Ectodermal cell (in vitro differentiated cells): ENCODE data around the gene ADGRB3.
"Not testable (repeated sequence)": the region's sequence is repeated elsewhere in the genome, so short reads cannot be mapped to it uniquely, and the experiment has no call there.

Source experiments
- H3K27ac ChIP-seq: 2 replicates; pipeline ENCODE4 v1.7.0; 2013; ENCODE audit warnings: mild to moderate bottlenecking, low read depth, low read length; ENCODE audit not compliant: insufficient read depth, poor library complexity, severe bottlenecking
- H3K27me3 ChIP-seq: 2 replicates; pipeline ENCODE4 v1.7.0; 2013; ENCODE audit warnings: mild to moderate bottlenecking, low read length; ENCODE audit not compliant: insufficient read depth, control insufficient read depth, poor library complexity, severe bottlenecking
- H3K36me3 ChIP-seq: one replicate; pipeline ENCODE4 v1.7.0; 2013; ENCODE audit warnings: low read length; ENCODE audit not compliant: control insufficient read depth, insufficient read depth
- H3K4me1 ChIP-seq: one replicate; pipeline ENCODE4 v1.7.0; 2013; ENCODE audit warnings: low read length; ENCODE audit not compliant: control insufficient read depth, insufficient read depth
- H3K4me3 ChIP-seq: 2 replicates; pipeline ENCODE4 v1.7.0; 2013; ENCODE audit warnings: low read depth, low read length, control low read depth; ENCODE audit not compliant: insufficient read depth
- H3K9me3 ChIP-seq: 2 replicates; pipeline ENCODE4 v1.7.0; 2013; ENCODE audit warnings: mild to moderate bottlenecking, low read length, moderate library complexity; ENCODE audit not compliant: control insufficient read depth
- WGBS, 2 experiments: methylation state at CpG; one replicate each; pipeline ENCODE4 v1.1.7; 2013; ENCODE audit warnings: missing lambda C conversion rate in 2 of 2; 5-methylcytosine and 5-hydroxymethylcytosine counted together

The ADGRB3 gene

GRCh38 chr6:68747110-68747790 is 112.2 kb downstream of the ADGRB3 start:
- Histone ChIP-seq H3K27me3 (no peaks in the 10 kb centered on the region), H3K4me1 (no peaks in the 10 kb centered on the region), H3K4me3 (no peak overlapping the region), H3K27ac (no peak overlapping the region), H3K36me3 (no peaks in the 10 kb centered on the region), H3K9me3 (no peaks in the 10 kb centered on the region)
- WGBS, 2 experiments, result 88% methylated on average over 1 of the region's 1 CpG; no CpG with 5 or more reads in 1 of the 2 experiments

GRCh38 chr6:68747832-68748231 is 112.8 kb downstream of the ADGRB3 start:
- not testable (repeated sequence) for H3K9me3 ChIP-seq, H3K27me3 ChIP-seq, H3K4me1 ChIP-seq, H3K27ac ChIP-seq, H3K36me3 ChIP-seq, H3K4me3 ChIP-seq
- 92 to 93% methylated on average over 3 of the region's 3 CpGs for WGBS, 2 experiments

GRCh38 chr6:68754681-68755213 is 119.7 kb downstream of the ADGRB3 start:
- Histone ChIP-seq H3K4me1 (no peaks in the 10 kb centered on the region), H3K4me3 (no peak overlapping the region), H3K9me3 (no peaks in the 10 kb centered on the region), H3K27me3 (no peaks in the 10 kb centered on the region), H3K36me3 (no peaks in the 10 kb centered on the region), H3K27ac (no peak overlapping the region)

GRCh38 chr6:68756454-68757375 is 121.6 kb downstream of the ADGRB3 start:
- H3K27ac ChIP-seq, result no peak overlapping the region
- H3K36me3 ChIP-seq, result no peaks in the 10 kb centered on the region
- H3K4me1 ChIP-seq, result no peaks in the 10 kb centered on the region
- H3K27me3 ChIP-seq, result no peaks in the 10 kb centered on the region
- H3K9me3 ChIP-seq, result no peaks in the 10 kb centered on the region
- H3K4me3 ChIP-seq, result no peak overlapping the region
- WGBS, 2 experiments, result 95% methylated on average over 5 of the region's 5 CpGs

- Histone ChIP-seq H3K9me3 (no peaks in the 10 kb centered on the region), H3K4me1 (no peaks in the 10 kb centered on the region), H3K27me3 (no peaks in the 10 kb centered on the region), H3K4me3 (no peak overlapping the region), H3K36me3 (no peaks in the 10 kb centered on the region), H3K27ac (no peak overlapping the region)
- 89 to 100% methylated on average over 1 of the region's 1 CpG for WGBS, 2 experiments
These were observed 122.7 kb downstream of the ADGRB3 start for GRCh38 chr6:68757821-68758220.

GRCh38 chr6:68758559-68758958 is 123.5 kb downstream of the ADGRB3 start:
- Histone ChIP-seq H3K9me3 (no peaks in the 10 kb centered on the region), H3K36me3 (no peaks in the 10 kb centered on the region), H3K27ac (no peak overlapping the region), H3K4me3 (no peak overlapping the region), H3K27me3 (no peaks in the 10 kb centered on the region), H3K4me1 (no peaks in the 10 kb centered on the region)

- H3K27ac ChIP-seq, result no peak overlapping the region
- no peaks in the 10 kb centered on the region for H3K9me3 ChIP-seq
- H3K4me1 ChIP-seq, result no peaks in the 10 kb centered on the region
- no peak overlapping the region for H3K4me3 ChIP-seq
- WGBS, 2 experiments, result 89 to 91% methylated on average over 2 of the region's 2 CpGs
- no peaks in the 10 kb centered on the region for H3K36me3 ChIP-seq
- H3K27me3 ChIP-seq, result no peaks in the 10 kb centered on the region
These were observed 125.4 kb downstream of the ADGRB3 start for GRCh38 chr6:68760485-68760884.

- Histone ChIP-seq H3K9me3 (no peaks in the 10 kb centered on the region), H3K27me3 (no peaks in the 10 kb centered on the region), H3K27ac (no peak overlapping the region), H3K4me1 (no peaks in the 10 kb centered on the region), H3K36me3 (no peaks in the 10 kb centered on the region), H3K4me3 (no peak overlapping the region)
- WGBS, 2 experiments, result 91 to 92% methylated on average over 8 of the region's 8 CpGs
These were observed 126.0 kb downstream of the ADGRB3 start for GRCh38 chr6:68760941-68761676.

- Histone ChIP-seq H3K27me3 (no peaks in the 10 kb centered on the region), H3K4me3 (no peak overlapping the region), H3K9me3 (no peaks in the 10 kb centered on the region), H3K36me3 (no peaks in the 10 kb centered on the region), H3K4me1 (no peaks in the 10 kb centered on the region), H3K27ac (no peak overlapping the region)
- WGBS, 2 experiments, result no CpG with 5 or more reads among the region's 2 CpGs
These were observed 126.9 kb downstream of the ADGRB3 start for GRCh38 chr6:68761985-68762384.

GRCh38 chr6:68771426-68771825 is 136.3 kb downstream of the ADGRB3 start:
- no peaks in the 10 kb centered on the region for H3K9me3 ChIP-seq
- no peak overlapping the region for H3K27ac ChIP-seq
- no peak overlapping the region for H3K4me3 ChIP-seq
- no peaks in the 10 kb centered on the region for H3K4me1 ChIP-seq
- no peaks in the 10 kb centered on the region for H3K27me3 ChIP-seq
- no peaks in the 10 kb centered on the region for H3K36me3 ChIP-seq
